Stimulated activated naive CD4-positive, alpha-beta T cell (primary cell): ENCODE data around the gene OR5AK2.
"Not testable (repeated sequence)": the region's sequence is repeated elsewhere in the genome, so short reads cannot be mapped to it uniquely, and the experiment has no call there.

Experiments
- DNase-seq, 6 experiments: peaks; one replicate each; lab custom pipeline; 2025; lab: John Stamatoyannopoulos, UW

The OR5AK2 gene, protein sequence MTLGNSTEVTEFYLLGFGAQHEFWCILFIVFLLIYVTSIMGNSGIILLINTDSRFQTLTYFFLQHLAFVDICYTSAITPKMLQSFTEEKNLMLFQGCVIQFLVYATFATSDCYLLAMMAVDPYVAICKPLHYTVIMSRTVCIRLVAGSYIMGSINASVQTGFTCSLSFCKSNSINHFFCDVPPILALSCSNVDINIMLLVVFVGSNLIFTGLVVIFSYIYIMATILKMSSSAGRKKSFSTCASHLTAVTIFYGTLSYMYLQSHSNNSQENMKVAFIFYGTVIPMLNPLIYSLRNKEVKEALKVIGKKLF

DNA sequence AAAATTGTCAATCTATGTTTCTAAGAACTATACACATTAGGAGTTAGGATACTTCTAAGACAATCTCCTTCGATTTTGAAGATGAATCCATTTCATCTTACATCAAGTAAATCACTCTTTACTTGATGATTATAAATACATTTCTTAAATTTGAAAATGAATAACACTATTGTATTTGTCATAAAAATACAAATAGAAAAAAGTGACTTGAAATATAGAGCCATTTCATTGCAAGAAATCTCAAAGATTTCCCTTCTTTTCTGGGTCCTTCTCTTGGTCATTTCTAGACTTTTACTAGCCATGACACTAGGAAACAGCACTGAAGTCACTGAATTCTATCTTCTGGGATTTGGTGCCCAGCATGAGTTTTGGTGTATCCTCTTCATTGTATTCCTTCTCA, at the start of gene OR5AK2:
Gene OR5AK2 (plus strand): TSS at position 301 of the 400 bp plus-strand sequence. CDS start 0 bp downstream, at position 301.
- no peak for DNase-seq

DNA sequence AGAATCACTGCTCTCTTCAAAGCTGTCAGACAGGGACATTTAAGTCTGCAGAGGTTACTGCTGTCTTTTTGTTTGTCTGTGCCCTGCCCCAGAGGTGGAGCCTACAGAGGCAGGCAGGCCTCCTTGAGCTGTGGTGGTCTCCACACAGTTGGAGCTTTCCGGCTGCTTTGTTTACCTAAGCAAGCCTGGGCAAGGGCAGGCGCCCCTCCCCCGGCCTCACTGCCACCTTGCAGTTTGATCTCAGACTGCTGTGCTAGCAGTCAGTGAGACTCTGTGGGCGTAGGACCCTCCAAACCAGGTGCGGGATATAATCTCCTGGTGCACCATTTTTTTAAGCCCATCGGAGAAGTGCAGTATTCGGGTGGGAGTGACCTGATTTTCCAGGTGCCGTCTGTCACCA, 43.2 kb upstream of the OR5AK2 start:
- not testable (repeated sequence) for DNase-seq

DNA sequence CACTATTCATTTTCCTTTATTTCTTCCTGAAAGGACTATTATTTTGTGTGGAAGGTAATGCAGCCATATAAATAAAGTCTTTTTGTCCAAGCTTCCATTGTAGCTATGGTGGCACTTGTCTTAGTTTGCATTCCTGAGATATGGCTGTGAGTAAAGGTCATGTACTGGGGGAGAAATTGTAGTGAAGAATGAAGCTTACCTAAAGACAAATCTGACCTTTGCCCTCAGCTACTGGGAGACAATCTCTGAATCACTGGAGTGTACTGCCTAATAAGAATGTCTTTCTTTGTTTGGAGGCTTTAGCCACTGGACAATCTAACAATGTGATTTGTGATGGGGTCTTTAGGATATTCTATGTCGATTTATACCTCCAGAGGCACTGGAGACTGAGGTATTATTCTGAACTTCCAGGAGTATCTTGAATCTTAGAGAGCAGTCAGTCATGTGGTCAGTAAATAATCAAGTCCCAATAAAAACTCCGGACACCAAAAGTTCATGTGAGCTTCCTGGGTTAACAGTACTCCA, 39.7 kb upstream of the OR5AK2 start:
- no peak for DNase-seq

DNA sequence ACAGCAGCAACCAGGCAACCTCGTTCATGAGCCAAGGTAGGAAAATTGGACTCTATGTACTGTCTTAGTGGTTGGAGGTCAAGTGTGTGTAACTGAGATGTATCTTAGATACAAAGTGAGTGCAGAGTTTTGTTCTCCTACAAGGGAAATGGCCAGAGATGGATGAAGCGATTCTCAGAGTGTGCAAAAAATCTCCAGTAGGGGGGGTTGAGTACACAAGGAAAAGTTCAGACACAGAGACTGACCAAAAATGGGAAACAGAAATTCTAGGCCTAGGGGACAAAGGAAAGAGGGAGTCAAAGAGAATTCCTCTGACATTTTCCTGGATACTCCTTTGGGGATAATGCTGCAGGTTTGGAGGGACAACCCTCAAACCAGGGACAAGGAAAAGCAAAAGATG, 38.2 kb upstream of the OR5AK2 start:
- DNase-seq, result no peak

DNA sequence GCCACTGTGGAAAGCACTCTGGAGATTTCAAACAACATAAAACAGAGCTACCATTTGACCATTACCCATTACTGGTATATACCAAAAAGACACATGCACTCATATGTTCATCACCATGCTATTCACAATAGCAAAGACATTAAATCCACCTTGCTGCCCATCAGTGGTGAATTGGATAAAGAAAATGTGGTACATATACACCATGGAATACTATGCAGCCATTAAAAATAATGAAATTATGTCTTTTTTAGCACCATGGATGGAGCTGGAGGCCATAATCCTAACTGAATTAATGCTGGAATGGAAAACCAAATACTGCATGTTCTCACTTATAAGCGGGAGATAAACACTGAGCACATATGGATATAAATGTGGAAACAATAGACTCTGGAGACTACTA, 34.8 kb upstream of the OR5AK2 start:
- DNase-seq, result not testable (repeated sequence)

DNA sequence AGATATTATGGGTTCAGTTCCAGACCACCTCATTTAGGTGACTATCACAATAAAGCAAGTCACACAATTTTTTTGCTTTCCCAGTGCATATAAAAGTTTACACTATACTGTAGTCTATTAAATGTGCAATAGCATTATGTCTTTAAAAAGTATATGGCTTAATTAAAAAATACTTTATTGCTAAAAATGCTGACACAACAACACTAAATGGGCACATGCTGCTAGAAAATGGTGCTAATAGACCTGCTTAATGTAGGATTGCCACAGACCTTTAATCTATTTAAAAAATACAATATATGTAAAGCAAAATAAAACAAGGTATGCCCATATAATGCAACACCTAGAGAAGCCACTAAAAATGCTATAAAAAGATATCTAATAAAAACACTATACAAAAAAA, 27.1 kb upstream of the OR5AK2 start:
- DNase-seq, result no peak

DNA sequence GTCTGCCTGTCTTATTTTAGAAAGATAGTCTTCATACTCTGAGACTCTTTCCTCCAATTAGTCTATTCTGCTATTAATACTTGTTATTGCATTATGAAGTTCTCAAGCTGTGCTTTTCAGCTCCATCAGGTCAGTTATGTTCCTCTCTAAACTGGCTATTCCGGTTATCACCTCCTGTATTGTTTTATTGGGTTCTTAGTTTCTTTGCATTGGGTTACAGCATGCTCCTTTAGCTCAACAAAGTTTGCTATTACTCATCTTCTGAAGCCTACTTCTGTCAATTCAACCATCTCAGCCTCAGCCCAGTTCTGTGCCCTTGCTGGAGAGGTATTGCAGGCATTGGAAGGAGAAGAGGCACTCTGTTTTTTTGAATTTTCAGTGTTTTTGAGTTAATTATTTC, 21.0 kb upstream of the OR5AK2 start:
- DNase-seq, result no peak

DNA sequence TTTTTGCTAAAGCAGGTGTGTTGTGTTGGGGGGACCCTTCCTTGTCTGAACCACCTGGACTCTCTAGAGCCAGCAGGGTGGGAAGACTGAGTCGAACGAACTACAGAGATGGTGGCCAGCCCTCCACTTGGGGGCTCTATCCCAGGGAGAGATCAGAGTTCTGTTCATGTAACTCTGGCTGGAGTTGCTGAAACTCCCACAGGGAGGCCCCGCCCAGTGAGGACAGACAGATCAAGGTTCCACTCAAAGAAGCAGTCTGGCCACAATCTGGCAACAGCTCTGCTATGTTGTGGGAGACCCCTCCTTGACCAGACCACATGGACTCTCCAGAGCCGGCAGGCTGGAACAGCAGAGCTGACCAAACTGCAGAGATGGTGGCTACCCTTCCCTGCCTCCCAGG, 20.2 kb upstream of the OR5AK2 start:
- DNase-seq, result no peak

DNA sequence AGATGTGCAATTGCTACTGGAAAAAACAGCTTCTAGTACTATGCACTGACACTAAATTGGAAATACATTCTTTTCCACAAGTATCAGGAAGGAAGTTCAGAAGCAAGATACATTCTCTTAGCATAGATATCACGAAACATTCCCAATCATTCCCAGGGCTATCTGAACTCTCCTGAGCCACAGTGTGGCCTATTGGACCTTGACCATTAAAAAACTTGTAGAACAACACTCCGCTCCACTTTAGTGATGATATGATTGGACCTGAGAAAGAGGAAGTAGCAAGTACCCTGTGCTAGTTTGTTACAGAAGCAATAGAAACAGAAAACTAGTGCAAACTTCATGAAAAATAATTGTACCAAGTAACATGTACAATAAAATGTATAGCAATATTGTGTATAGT, 11.4 kb upstream of the OR5AK2 start:
- DNase-seq, result no peak

DNA sequence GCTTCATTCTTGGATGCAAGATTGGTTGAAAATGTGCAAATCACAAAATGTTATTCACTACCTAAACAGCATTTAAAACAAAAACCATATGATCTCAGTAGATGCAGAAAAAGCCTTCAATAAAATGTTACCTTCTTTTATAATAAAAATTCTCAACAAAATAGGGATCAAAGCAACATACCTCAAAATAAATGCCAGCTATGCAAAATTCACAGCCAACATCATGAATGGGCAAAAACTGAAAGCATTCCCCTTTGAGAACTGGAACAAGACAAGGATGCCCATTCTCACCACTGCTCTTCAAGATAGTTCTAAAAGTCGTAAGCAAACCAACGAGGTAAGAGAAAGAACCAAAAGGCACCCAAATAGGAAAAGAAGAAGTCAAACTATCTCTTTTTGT, 2.0 kb downstream of the OR5AK2 start:
- DNase-seq, result no peak

DNA sequence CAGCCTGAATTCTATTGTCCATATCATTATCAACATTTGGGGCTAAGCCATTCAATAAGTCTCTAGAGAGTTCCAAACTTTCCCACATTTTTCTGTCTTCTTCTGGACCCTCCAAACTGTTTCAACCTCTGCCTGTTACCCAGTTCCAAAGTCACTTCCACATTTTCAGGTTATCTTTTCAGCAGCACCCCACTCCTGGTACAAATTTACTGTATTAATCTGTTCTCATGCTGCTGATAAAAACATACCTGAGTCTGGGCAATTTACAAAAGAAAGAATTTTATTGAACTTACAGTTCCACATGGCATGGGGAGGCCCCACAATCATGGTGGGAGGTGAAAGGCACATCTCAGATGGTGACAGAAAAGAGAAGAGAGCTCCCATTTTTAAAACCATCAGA, 5.8 kb downstream of the OR5AK2 start:
- DNase-seq, result no peak

DNA sequence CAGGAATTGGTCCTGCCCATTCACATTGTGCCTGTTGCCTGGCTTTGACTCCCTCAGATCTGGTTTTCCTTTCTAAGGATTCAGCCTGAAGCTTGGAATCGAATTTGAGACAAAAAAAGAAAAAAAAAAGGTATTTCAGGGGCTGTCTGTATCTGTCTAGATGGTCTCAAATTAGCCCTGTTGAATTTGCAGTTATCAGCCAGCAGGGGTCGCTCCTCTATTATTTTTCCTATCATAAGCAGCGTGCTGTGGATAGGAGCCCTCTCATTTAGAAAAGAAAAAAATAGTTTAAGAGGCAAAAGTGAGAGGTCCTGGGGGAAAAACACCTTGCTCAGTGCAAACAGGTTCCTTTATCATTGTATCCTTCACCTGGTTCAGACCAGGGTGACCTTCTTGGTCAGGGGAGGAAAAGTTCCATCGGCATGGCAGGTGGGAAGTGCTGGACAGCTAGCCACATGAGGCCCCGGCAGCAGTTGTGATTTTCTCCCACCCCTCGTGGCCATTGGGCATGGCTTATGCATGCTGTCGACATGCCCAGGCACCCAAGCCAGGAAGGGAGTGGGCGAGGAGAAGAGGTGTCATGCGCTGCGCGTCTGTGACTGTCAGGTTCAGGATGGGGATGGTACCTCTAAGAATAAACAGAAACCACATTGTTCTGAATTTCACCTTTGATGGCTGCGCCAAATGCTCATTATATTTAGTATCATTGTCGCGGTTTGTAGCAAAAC, 13.1 kb downstream of the OR5AK2 start:
- DNase-seq, result no peak

DNA sequence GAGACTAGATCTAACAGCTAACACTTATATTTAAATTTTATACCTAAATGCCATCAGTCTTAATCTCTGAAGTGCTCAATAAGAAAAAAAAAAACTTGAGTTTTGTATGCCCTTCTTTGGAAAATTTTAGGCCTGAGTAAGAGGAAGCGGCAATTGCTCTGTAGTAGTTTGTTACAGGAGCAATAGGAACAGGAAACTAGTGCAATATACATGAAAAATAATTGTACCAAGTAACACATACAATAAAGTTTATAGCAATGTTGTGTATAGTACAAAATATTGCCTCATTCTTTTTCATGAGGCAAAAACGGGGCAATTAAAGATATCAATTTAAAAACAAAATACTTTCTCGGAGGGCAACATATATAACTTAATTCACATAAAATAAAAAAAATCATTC, 19.7 kb downstream of the OR5AK2 start:
- DNase-seq, result no peak

DNA sequence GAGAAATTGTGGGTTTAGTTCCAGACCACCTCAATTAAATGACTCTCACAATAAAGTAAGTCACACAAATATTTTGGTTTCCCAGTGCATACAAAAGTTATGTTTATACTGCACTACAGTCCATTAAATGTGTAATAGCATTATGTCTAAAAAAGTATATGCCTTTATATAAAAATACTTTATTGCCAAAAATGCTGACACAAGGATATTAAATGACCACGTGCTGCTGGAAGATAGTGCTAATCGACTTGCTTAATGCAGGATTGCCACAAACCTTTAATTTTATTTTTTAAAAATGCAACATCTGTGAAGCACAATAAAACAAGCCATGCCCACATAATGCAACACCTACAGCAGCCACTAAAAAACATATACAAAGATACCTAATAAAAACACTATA, 27.0 kb downstream of the OR5AK2 start:
- DNase-seq, result no peak

DNA sequence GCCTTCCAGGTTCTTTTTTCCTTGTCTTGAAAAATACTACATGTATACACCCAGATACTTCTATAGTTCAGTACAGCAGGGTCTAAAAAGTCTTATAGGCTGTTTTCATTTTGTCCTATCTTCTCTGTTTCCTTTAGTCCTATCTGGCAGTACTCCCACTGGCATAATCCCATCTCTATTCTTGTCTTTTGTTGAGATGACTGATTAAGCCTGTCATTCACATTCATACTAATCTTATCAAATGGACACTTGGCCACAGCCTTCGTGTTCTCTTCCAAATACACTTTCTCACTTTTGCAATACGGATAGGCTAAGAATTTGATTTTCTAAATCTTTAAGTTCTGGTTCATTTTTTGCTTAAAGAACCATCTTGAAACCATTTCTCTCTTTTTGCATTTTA, 42.8 kb downstream of the OR5AK2 start:
- DNase-seq, result no peak
